AG04450 (cell line): ENCODE results near the gene RTN4RL1. TPM values are rescaled to one million over a fixed set of nuclear protein-coding genes. Genes with fewer than 3 reads are reported as not detected.

Experiments
- CTCF ChIA-PET: fragments of 300-600, 350-600 bp; formaldehyde crosslinking; extraction: SDS; loops from one replicate; lab custom pipeline; 2022; ENCODE audit warnings: antibody characterized with exemption, inconsistent platforms; lab: Charles Lee
- POLR2A ChIA-PET: fragments of 350-600 bp; formaldehyde crosslinking; extraction: SDS; loops from one replicate; lab custom pipeline; 2021; ENCODE audit warnings: antibody characterized with exemption, inconsistent platforms; lab: Yijun Ruan, JAX
- DNase-seq: peaks from one replicate; pipeline ENCODE4 v3.0.0-alpha.2; 2011; ENCODE audit warnings: low read depth, low spot score
- H3K27ac ChIP-seq: one replicate; pipeline ENCODE4 v1.5.1; 2012; ENCODE audit warnings: low read depth, low read length, control low read depth
- H3K27me3 ChIP-seq: one replicate; pipeline ENCODE4 v1.6.0; 2012; ENCODE audit warnings: low read length; ENCODE audit not compliant: control insufficient read depth, insufficient read depth
- H3K4me3 ChIP-seq: 2 replicates; pipeline ENCODE4 v1.5.1; 2011; ENCODE audit warnings: mild to moderate bottlenecking, low read depth, low read length, control low read depth
- H3K9me3 ChIP-seq: 2 replicates; pipeline ENCODE4 v1.5.1; 2012; ENCODE audit warnings: low read length; ENCODE audit not compliant: control insufficient read depth, insufficient read depth
- CTCF ChIP-seq: IDR thresholded peaks from 2 replicates; pipeline ENCODE4 v1.5.1; 2011; ENCODE audit warnings: low read depth, low read length, control low read depth, inconsistent platforms
- polyA plus RNA-seq: library from polyadenylated mRNA; depleted of rRNA; stranded (reverse); fragments of >200 nt; gene quantifications from 2 replicates; pipeline ENCODE4 v1.2.3, GENCODE V29; 2011

Gene RTN4RL1
- polyA plus RNA-seq, 1 experiment, result 0.04 TPM

- CTCF ChIA-PET, result no interaction called here
- H3K27ac ChIP-seq, result no peak overlapping the region
- TF ChIP-seq CTCF, result no peak
- peaks cover 10% of the 10 kb centered on the region for H3K27me3 ChIP-seq
- POLR2A ChIA-PET, result no interaction called here
- no peak overlapping the region for H3K4me3 ChIP-seq
- no peaks in the 10 kb centered on the region; the same call in 1 of the 2 replicates for H3K9me3 ChIP-seq
- no peak for DNase-seq
These were observed 27.0 kb downstream of the RTN4RL1 start for GRCh38 chr17:1997927-1998742.

- Histone ChIP-seq H3K4me3 (no peak overlapping the region), H3K27me3 (peaks cover 10% of the 10 kb centered on the region), H3K27ac (no peak overlapping the region), H3K9me3 (no peaks in the 10 kb centered on the region; the same call in 1 of the 2 replicates)
- ChIA-PET POLR2A (no interaction called here), CTCF (no interaction called here)
- TF ChIP-seq CTCF, result no peak
- no peak for DNase-seq
These were observed 27.7 kb downstream of the RTN4RL1 start for GRCh38 chr17:1997289-1997926.

GRCh38 chr17:1996800-1997288 lies 28.3 kb downstream of the RTN4RL1 start:
- Histone ChIP-seq H3K9me3 (no peaks in the 10 kb centered on the region; the same call in 1 of the 2 replicates), H3K27me3 (peaks cover 10% of the 10 kb centered on the region), H3K4me3 (no peak overlapping the region), H3K27ac (no peak overlapping the region)
- DNase-seq, result no peak
- ChIA-PET CTCF (interaction anchor here (0.6 kb wide), 1 partner anchor 47 kb away, joined by 5 read pairs; no protein-coding TSS in a partner anchor), POLR2A (no interaction called here)
- TF ChIP-seq CTCF, result no peak

GRCh38 chr17:1995907-1996799 lies 29.0 kb downstream of the RTN4RL1 start:
- no peak for TF ChIP-seq CTCF
- ChIA-PET CTCF (interaction anchor here (0.6 kb wide), 1 partner anchor 47 kb away, joined by 5 read pairs; no protein-coding TSS in a partner anchor), POLR2A (no interaction called here)

More at GRCh38 chr17:1995907-1996799, 29.0 kb downstream of the RTN4RL1 start:
- Histone ChIP-seq H3K27me3 (peaks cover 10% of the 10 kb centered on the region), H3K4me3 (no peak overlapping the region), H3K27ac (no peak overlapping the region), H3K9me3 (no peaks in the 10 kb centered on the region; the same call in 1 of the 2 replicates)
- DNase-seq, result no peak
